OCI-LY7 (cell line): ENCODE measurements around the gene DPPA4.

Experiments used
- CTCF ChIP-seq: fragments of 200-600 bp; sonication (generic); conservative IDR thresholded peaks from 2 replicates; pipeline ENCODE4 v1.5.1; 2014; ENCODE audit warnings: mild to moderate bottlenecking, antibody characterized with exemption, low read length, moderate library complexity, mixed read lengths
- EZH2phosphoT487 ChIP-seq: fragments of 200-600 bp; sonication (generic); IDR thresholded peaks from 2 replicates; pipeline ENCODE4 v1.6.1; 2018; ENCODE audit warnings: low read depth, borderline replicate concordance, mild to moderate bottlenecking, mixed run types, antibody characterized with exemption, low read length, moderate library complexity, mixed read lengths

- TF ChIP-seq CTCF (no peak), EZH2phosphoT487 (no peak)
Measured at GRCh38 chr3:109278546-109278945, 58.8 kb downstream of the DPPA4 start.
